GM18517 (cell line): ENCODE measurements around the gene HMG20A.

ENCODE experiments used
- ATAC-seq: cut with Tn5 transposase; IDR thresholded peaks from one replicate; pipeline ENCODE4 v1.9.1; 2021; ENCODE audit warnings: mild to moderate bottlenecking, moderate library complexity; ENCODE audit not compliant: unreplicated experiment

HMG20A gene

DNA sequence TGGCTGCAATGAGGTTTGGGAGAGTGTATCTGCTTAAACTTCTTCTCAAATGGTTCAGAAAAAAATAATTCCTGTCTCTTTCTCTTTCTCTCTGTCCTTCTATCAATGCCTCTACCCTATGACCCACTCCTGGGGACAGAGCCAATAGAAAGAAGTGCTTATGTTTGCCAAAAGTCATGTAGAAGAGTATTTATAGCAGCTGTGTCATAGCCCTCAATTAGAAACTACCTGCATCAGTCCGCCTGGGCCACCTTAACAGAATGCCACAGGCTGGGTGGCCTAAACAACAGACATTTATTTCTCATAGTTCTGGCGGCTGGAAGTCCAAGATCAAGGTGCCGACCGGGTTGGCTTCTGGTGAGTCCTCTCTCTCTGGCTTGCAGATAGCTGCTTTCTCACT, 92.5 kb downstream of the HMG20A start:
- ATAC-seq, result no peak

GRCh38 chr15:77514641-77515402, 94.1 kb downstream of the HMG20A start:
- no peak for ATAC-seq

GRCh38 chr15:77515613-77516012, 94.9 kb downstream of the HMG20A start:
- no peak for ATAC-seq

DNA sequence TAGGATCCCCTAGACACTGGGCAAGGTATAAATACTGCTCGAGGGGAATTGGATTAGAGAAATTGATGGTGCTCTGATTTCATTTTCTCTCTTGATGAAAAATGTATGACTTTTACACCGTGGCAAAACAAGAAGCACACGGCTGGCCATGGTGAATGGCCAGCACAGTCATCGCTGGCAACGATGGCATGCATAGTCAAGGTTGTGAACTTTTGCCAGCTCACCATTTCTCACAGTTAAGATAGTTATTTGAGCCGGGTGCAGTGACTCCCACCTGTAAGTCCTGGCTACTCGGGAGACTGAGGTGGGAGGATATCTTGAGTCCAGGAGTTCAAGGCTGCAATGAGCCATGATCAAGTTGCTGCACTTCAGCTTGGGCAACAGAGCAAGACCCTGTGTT, 95.4 kb downstream of the HMG20A start:
- ATAC-seq, result no peak

GRCh38 chr15:77516786-77517185, 96.1 kb downstream of the HMG20A start:
- no peak for ATAC-seq

- ATAC-seq, result no peak
Observed at GRCh38 chr15:77517579-77517978, 96.9 kb downstream of the HMG20A start.

- ATAC-seq, result no peak
Observed at GRCh38 chr15:77518458-77518857, 97.8 kb downstream of the HMG20A start.

DNA sequence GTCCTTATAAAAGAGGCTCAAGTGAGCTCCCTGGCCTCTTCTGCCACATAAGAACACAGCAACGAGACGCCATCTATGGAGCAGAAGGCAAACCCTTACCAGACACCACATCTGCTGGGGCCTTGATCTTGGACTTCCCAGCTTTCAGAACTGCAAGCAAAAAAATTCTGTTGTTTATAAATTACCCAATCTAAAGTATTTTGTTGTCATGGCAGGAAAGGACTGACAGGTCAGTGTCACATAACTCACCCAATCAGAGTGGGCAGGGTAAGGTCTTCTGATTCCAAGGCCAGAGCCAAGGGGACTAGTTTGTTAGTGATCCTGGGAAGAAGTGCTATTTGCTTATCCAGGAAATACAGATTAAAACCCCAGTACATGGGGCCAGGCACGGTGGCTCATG, 98.9 kb downstream of the HMG20A start:
- ATAC-seq, result no peak

- no peak for ATAC-seq
Observed at GRCh38 chr15:77521206-77521605, 100.5 kb downstream of the HMG20A start.

GRCh38 chr15:77525400-77525811, 104.7 kb downstream of the HMG20A start:
- ATAC-seq, result no peak

DNA sequence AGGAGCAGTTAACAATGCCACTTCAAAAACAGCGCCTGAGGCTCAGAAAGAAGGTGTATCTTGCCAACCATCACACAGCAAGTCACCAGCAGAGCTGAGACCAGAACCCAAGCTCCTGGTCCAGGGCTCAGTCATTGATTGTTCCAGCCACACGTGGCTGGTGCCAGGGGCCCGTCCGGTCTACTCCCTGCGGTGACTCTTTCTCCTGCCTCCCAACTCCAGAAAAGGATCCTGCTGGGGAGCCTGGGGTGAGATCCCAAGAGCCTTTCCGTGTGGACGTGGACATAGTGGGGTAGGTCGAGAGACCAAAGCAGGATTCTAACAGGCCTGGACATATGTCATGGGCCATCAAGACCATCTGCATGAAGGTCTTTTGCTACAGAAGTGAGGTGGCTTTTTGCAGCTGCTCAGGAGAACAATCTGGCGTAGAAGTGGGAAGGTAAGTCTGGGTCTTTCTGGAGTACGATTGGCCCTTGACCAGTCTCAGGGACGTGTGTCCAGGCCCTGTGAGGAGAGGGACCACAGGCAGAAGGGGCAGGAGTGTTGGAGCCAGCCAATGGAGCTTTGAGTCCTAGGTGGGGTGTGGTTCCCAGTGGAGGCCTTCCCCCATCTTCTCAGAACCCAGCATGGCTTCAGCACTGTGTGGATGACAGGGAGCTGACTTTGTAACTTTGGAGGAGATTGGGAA, 105.4 kb downstream of the HMG20A start:
- ATAC-seq, result no peak

DNA sequence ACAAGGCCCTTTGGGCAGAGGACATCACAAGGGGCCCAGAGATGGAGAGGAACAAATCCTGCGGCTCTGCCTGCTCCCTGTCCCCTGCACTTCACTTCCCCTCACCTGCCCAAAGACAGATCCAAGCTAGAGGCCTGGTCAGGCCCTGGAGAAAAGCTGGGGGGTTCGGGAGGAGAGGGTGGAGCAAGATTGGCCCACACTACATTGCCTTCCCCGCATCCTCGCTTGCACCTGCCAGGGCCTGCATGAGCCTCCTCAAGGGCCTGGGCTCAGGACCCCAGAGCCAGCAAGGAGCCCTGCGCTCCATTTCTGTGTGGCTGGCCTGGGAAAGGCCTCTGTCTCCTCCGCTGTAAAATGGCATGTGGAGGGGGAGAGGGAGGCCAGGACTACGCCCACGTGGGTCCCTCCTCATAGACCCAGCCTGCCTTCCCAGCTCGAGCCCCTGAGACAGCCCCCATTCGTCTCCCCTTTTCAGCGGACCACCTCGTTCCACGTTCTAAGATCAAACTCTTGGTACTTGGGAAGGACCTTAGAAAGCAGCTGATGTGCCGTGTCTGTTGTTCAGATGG, 106.0 kb downstream of the HMG20A start:
- ATAC-seq, result no peak

DNA sequence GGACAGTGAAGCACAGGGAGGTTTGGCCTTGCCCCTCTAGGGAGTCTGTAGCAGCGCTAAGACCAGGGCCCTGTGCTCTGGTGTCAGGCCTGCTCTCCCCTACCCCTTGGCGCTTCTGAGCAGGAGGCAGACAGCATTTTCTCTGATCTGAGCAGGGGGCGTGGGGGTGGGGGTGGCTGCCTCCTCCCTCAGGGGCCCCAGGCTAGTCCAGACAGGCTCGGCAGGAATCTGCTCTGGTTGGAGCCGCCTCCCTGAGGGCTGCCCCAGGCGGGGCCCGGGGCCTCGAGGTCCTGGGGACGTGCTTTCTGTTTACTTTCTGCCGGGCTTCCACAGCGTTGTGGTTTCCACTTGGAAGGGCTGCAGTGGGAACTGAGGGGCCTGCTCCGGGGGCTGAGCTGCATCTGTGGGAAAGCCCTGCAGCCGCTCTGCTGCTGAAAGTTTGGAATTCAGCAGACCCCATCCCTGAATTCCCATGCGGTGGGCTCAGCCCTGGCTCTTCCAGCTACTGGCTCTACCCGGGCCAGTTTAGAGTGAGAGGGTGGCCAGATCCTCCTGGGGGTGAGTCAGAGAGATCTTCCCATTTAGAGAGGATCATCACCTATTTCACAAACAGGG, 106.6 kb downstream of the HMG20A start:
- ATAC-seq, result no peak

GRCh38 chr15:77527831-77528231, 107.1 kb downstream of the HMG20A start:
- no peak for ATAC-seq

- ATAC-seq, result no peak
Observed at GRCh38 chr15:77528290-77528967, 107.7 kb downstream of the HMG20A start.

DNA sequence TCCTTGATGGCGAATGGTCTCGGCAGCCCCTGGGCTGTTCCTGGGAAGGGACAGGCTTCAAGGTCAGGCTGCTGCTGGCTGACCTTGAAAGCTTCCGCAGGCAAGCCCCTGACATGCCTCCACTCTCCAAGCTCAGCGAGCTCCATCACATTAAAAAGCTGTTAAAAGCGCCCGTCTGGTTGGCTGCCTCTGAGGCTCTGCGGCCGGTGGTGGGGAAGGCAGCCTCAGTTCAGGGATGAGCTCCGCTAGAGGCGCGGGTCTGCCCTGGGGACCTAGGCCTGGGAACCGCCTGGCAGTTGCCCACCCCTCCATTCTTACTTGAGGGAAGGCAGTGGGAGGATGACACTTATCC, 108.3 kb downstream of the HMG20A start:
- no peak for ATAC-seq

GRCh38 chr15:77529394-77530159, 108.9 kb downstream of the HMG20A start:
- no peak for ATAC-seq

- no peak for ATAC-seq
Observed at GRCh38 chr15:77530576-77530975, 109.9 kb downstream of the HMG20A start.

DNA sequence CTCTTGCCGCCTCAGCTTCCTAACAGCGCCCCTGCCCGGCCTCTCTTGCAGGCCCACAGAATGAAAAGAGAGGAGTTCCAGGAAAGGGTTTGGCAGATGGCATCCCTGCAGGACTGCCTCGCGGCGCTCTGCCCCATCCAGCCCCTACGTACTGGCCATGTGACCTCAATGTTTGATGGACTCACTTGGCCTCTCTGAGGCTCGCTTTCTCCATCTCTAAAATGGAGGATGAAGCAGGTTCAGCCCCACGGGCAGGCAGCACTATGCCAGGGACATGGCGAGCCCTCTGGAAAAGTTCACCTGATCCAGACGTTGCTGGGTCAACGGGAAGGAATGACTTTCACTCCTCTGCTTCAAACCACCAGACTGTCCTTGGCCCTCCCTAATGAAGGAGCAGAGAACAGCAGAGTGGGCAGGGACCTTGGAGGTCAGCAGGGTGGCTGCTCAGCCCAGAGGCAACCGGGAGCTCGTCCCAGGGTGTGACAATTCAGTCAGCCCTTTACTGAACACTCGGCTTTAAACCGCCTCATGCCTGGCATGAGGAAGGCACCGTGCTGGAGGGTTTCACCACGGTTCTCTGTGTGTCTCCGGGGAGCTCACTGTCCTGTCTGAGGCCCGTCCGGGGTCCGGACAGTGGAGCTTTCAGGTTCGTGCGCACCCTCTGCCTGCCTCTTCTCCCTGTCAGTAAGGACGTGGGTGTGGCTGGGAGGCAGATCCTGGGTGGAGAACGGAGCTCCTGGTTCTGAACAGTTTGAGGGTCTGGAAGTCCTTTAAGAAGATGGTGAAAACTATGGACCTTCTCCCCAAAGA, 110.7 kb downstream of the HMG20A start:
- ATAC-seq, result no peak
